HTERT RPE-1 (cell line): ENCODE measurements around the gene APRT.
"Not testable (repeated sequence)": the region's sequence is repeated elsewhere in the genome, so short reads cannot be mapped to it uniquely, and the experiment has no call there.

ENCODE experiments used
- in situ Hi-C: fragments of 300-500 bp; cut with MboI; formaldehyde crosslinking; loops from 4 replicates; pipeline ENCODE4 v1.14.3; 2020; ENCODE audit warnings: low sequenced_read_pairs

The APRT gene

DNA sequence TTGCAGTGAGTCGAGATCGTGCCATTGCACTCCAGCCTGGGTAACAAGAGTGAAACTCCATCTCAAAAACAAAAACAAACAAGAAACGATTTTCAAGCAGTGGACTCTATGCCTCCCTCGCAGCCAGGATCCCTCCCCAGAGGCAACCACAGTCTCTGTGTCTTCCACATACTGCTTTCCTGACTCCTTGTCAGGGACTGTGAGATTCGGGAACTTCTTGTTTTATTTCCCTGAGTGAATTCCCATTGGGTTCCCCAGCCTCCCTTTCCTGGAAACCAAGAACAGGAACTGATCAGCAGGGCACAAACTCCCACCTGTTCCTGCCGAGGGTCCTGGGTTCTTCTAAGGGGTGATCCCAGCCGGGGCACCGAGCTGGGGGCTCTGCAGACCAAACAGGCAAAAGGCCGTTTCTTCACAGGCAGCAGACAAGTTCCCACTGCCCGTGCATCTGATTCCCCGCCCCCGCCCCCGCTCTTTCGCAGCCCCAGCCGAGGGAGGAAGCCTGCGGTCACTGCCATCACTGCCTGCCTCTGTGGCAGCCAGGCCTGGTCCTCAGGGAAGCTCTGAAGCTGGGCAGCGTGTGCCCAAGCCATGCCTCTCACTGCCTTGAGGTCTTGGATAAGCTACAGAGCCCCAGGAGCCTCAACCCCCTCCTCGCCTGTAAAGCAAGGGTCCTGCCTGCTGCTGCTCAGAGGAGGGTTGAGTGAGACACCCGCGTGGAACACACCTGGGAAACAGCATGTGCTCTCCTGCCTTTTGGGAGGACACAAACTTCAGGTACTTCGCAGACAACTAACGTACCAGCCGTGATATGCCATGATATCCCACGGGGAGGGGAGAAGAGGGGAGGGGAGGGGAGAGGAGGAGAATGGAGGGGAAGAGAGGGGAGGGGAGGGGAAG, 21.2 kb downstream of the APRT start:
- in situ Hi-C loops = no loop called here

GRCh38 chr16:88789594-88789993, 22.1 kb downstream of the APRT start:
- in situ Hi-C loops = no loop called here

DNA sequence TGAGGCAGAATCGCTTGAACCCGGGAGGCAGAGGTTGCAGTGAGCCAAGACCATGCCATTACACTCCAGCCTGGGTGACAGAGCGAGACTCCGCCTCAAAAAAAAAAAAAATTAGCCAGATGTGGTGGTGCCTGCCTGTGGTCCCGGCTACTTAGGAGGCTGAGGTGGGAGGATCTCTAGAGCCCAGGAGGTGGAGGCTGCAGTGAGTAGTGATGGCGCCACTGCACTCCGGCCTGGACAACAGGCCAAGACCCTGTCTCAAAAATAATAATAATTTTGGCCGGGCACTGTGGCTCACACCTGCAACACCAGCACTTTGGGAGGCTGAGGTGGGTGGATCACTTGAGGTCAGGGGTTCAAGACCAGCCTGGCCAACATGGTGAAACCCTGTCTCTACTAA, 23.0 kb downstream of the APRT start:
- in situ Hi-C loops = not testable (repeated sequence)

DNA sequence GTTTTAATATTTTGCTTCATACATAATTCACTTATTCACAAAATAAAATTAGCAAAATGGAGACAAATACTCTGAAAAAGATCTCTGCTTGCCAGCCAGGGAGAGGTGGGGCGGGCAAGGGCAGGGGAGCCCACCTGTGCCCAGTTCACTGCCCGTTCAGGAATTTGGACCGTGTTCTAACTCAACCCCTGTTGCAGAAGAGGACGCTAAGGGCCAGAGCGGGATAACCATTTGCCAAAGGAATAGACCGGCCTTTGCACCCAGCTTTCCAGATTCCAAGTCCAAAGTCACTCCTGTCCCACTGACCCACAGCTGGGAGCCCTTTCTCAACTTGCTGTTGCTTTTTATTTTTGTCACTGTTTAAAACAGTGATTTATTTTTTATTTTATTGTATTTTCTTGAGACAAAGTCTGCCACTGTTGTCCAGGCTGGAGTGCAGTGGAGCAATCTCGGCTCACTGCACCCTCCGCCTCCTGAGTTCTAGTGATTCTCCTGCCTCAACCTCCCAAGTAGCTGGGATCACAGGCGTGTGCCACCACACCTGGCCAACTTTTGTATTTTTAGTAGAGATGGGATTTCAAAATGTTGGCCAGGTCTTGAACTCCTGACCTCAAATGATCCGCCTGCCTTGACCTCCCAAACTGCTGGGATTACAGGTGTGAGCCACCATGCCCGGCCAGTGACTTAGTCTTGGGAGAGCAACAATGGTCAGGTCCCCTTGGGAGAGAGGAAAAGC, 24.0 kb downstream of the APRT start:
- in situ Hi-C loops = no loop called here

GRCh38 chr16:88785106-88785924, 26.4 kb downstream of the APRT start, which contains the start of gene PIEZO1:
TSS of gene PIEZO1 (minus strand) at chr16:88785220. CDS start at chr16:88784964, 256 bp downstream.
- in situ Hi-C loops = no loop called here

- in situ Hi-C loops = no loop called here
Measured at GRCh38 chr16:88784856-88785105, 26.9 kb downstream of the APRT start.

GRCh38 chr16:88784074-88784855, 27.5 kb downstream of the APRT start:
- in situ Hi-C loops = no loop called here

DNA sequence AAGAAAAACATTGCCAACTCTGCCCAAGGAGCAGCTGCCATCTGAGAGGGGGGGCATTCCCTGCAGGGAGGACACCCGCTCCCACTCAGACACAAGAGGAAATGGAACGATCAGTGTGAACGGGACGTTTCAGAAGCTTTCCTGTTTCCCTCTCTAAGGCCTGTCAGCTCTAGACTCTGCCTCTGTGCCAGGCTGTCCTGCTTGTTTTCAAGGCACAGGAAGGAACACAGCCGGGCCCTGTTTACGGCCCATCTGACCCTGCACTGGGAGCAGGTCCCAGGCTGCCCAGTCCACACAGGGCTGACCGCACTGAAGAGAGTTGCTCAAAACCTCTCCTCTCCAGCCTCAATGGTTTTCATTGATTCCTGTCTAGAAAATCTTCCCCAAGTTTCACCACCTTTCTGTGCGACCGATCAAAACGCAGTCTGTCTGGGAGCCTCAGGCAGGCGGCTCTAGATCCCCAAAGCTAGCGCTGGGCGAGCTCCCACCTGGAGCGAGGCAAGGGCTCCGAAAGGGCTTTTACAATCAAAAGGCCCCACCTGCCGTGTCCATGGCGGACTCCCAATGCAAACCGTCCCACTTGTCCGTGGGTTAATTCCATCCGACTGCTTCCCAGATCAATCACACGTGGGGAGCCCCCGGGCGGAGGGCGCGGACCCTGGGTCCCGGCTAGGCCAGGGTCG, 28.2 kb downstream of the APRT start:
- in situ Hi-C loops = no loop called here

GRCh38 chr16:88782454-88783390, 29.0 kb downstream of the APRT start:
- in situ Hi-C loops = no loop called here

- in situ Hi-C loops = no loop called here
Measured at GRCh38 chr16:88781140-88782077, 30.3 kb downstream of the APRT start.

DNA sequence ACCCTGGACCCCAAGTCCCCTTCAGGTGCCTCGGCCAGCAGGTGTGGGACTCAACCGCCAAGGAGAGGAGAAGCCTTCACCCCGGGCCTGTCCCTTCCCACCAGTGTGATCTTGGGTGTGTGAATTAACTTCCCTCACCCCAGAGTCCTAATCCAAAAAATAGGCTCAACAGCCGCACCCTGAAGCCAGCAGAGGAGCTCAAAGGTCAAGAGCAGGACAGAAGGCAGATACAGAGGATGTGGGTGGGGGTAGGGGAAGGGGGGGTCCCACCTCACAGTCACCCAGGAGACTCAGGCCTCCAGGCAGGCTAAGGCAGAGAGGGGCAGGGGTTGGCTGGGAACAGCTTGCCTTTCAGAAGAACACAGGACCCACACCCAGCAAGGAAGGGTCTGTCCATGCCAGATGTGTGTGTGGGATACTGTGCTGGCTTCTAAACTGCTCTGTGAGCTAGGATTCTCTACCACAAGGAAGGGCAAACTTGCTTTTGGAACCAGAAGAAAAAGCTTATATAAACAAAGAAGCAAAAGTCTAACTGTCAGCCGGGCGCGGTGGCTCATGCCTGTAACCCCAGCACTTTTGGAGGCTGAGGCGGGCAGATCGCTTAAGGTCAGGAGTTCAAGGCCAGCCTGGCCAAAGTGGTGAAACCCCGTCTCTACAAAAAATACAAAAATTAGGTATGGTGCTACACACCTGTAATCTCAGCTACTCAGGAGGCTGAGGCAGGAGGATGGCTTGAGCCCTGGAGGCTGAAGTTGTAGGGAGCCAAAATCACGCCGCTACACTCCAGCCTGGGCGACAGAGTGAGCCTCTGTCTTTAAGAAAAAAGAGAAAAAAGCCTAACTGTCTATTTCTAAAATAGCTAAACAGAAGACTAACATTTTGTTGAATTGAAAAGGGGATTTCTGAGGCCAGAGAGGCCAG, 31.3 kb downstream of the APRT start:
- in situ Hi-C loops = no loop called here

- in situ Hi-C loops = no loop called here
Measured at GRCh38 chr16:88779406-88780141, 32.2 kb downstream of the APRT start.

DNA sequence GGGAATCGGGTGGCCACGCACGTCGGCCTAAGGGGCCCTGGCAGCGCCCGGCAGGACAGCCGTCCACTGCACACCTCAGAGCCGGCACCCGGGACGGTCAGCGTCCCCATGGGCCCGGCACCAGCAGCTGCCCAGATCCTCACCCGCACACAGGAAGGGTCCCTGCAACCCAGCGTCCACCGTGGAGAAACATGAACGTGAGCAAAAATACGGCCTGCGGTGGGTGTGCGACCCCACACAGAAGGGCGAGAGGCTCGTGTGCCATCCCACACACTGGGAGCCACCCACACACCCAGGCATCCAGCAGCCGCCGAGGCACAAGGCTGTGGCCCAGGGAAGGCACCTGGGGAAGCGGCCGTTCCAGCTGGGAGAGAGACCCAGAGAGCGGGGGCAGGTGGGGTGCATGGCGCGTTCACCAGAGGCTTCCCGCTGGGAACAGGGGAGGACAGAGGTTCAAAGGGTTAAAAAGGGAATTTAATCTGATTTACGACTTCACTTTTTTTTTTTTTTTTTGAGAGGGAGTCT, 33.1 kb downstream of the APRT start:
- in situ Hi-C loops = no loop called here

DNA sequence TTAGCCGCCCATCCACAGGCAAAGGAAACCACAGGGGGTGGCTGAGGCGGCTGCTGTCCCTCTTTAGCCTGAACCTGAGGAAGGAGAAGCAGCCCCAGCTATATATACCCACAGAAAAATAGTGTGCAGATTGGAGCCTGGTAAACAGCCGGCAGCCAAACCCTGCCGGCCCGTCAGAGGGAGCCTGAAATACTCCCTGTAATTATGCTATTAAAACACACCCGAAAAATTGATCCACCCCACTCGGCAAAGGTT, 33.5 kb downstream of the APRT start:
- in situ Hi-C loops = no loop called here

DNA sequence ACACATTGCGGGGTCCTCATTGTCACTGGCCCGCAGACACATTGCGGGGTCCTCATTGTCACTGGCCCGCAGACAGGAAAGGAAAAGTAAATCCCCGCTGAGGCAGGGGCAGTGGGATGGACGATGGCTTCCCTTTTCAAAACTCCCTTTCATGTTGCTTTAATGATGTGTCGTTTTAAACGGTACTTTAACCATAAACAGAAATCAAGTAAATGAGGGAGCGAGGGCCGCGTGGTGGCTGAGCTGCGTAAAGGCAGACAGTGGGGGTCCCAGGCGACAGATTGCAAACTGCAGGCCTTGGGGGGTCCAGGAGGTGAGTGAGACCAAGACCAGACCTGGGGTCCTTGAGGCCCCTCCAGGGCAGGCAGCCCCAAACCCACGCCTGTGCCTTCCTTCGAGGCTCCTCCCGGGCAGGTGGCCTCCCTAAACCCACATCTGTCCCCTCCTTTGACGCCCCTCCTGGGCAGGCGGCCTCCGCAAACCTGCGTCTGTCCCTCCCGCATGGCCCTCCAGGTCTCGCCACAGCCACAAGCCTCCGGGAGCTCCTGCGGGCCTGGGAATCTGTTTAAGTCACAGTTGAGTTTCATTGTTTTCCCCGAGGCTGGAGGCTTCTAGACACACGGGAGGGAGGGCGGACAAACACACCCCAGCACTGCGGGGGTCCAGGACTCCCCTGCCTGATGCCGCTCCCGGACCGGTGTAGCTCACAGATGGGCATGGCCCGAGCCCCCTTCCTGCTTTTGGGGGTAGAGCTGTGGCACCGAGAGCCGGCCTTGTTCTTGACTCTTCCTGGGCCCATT, 34.1 kb downstream of the APRT start:
- in situ Hi-C loops = no loop called here
